ENCODE data around the gene SH3RF2. TPM values are rescaled to one million over a fixed set of nuclear protein-coding genes. Genes with fewer than 3 reads are reported as not detected.

The SH3RF2 gene
- total and polyA plus RNA-seq, 9 of the 15 experiments (the other 6 are each of a cell fraction or from before 2014, with no cell fraction given): 0.05 TPM; not detected in 8

- TF ChIP-seq, protein P1, sequence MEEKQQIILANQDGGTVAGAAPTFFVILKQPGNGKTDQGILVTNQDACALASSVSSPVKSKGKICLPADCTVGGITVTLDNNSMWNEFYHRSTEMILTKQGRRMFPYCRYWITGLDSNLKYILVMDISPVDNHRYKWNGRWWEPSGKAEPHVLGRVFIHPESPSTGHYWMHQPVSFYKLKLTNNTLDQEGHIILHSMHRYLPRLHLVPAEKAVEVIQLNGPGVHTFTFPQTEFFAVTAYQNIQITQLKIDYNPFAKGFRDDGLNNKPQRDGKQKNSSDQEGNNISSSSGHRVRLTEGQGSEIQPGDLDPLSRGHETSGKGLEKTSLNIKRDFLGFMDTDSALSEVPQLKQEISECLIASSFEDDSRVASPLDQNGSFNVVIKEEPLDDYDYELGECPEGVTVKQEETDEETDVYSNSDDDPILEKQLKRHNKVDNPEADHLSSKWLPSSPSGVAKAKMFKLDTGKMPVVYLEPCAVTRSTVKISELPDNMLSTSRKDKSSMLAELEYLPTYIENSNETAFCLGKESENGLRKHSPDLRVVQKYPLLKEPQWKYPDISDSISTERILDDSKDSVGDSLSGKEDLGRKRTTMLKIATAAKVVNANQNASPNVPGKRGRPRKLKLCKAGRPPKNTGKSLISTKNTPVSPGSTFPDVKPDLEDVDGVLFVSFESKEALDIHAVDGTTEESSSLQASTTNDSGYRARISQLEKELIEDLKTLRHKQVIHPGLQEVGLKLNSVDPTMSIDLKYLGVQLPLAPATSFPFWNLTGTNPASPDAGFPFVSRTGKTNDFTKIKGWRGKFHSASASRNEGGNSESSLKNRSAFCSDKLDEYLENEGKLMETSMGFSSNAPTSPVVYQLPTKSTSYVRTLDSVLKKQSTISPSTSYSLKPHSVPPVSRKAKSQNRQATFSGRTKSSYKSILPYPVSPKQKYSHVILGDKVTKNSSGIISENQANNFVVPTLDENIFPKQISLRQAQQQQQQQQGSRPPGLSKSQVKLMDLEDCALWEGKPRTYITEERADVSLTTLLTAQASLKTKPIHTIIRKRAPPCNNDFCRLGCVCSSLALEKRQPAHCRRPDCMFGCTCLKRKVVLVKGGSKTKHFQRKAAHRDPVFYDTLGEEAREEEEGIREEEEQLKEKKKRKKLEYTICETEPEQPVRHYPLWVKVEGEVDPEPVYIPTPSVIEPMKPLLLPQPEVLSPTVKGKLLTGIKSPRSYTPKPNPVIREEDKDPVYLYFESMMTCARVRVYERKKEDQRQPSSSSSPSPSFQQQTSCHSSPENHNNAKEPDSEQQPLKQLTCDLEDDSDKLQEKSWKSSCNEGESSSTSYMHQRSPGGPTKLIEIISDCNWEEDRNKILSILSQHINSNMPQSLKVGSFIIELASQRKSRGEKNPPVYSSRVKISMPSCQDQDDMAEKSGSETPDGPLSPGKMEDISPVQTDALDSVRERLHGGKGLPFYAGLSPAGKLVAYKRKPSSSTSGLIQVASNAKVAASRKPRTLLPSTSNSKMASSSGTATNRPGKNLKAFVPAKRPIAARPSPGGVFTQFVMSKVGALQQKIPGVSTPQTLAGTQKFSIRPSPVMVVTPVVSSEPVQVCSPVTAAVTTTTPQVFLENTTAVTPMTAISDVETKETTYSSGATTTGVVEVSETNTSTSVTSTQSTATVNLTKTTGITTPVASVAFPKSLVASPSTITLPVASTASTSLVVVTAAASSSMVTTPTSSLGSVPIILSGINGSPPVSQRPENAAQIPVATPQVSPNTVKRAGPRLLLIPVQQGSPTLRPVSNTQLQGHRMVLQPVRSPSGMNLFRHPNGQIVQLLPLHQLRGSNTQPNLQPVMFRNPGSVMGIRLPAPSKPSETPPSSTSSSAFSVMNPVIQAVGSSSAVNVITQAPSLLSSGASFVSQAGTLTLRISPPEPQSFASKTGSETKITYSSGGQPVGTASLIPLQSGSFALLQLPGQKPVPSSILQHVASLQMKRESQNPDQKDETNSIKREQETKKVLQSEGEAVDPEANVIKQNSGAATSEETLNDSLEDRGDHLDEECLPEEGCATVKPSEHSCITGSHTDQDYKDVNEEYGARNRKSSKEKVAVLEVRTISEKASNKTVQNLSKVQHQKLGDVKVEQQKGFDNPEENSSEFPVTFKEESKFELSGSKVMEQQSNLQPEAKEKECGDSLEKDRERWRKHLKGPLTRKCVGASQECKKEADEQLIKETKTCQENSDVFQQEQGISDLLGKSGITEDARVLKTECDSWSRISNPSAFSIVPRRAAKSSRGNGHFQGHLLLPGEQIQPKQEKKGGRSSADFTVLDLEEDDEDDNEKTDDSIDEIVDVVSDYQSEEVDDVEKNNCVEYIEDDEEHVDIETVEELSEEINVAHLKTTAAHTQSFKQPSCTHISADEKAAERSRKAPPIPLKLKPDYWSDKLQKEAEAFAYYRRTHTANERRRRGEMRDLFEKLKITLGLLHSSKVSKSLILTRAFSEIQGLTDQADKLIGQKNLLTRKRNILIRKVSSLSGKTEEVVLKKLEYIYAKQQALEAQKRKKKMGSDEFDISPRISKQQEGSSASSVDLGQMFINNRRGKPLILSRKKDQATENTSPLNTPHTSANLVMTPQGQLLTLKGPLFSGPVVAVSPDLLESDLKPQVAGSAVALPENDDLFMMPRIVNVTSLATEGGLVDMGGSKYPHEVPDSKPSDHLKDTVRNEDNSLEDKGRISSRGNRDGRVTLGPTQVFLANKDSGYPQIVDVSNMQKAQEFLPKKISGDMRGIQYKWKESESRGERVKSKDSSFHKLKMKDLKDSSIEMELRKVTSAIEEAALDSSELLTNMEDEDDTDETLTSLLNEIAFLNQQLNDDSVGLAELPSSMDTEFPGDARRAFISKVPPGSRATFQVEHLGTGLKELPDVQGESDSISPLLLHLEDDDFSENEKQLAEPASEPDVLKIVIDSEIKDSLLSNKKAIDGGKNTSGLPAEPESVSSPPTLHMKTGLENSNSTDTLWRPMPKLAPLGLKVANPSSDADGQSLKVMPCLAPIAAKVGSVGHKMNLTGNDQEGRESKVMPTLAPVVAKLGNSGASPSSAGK (IDR thresholded peaks at IDR 0.05): peak; percentile 70
- TF ChIP-seq POLR3G (IDR thresholded peaks at IDR 0.05; ENCODE audit: extremely low read depth, insufficient read length, insufficient replicate concordance) (no peak), TRIM24 (IDR thresholded peaks at IDR 0.05) (peak in 1 of 2 experiments; percentile 48; a peak in 1 of 4 replicates), HDAC2 (IDR thresholded peaks at IDR 0.05) (peak; percentile 46; the same call in 1 of the 2 replicates), SMAD4 (CRISPR knock-in tag; conservative IDR thresholded peaks at IDR 0.05) (peak; percentile 71), RBM39 (optimal IDR thresholded peaks at IDR 0.05; ENCODE audit: low read depth, low read length) (no peak), MTA1 (IDR thresholded peaks at IDR 0.05; ENCODE audit: borderline replicate concordance) (no peak), ZC3H11A (IDR thresholded peaks at IDR 0.05; ENCODE audit: low read depth, low read length) (no peak), MED1 (CRISPR knock-in tag; IDR thresholded peaks at IDR 0.05; ENCODE audit: borderline replicate concordance) (no peak)
- TF ChIP-seq, protein P2, sequence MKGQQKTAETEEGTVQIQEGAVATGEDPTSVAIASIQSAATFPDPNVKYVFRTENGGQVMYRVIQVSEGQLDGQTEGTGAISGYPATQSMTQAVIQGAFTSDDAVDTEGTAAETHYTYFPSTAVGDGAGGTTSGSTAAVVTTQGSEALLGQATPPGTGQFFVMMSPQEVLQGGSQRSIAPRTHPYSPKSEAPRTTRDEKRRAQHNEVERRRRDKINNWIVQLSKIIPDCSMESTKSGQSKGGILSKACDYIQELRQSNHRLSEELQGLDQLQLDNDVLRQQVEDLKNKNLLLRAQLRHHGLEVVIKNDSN (CRISPR knock-in tag; IDR thresholded peaks at IDR 0.05): no peak
- TF ChIP-seq, protein P3, sequence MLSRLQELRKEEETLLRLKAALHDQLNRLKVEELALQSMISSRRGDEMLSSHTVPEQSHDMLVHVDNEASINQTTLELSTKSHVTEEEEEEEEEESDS (CRISPR knock-in tag; IDR thresholded peaks at IDR 0.05): no peak
- TF ChIP-seq, protein P4, sequence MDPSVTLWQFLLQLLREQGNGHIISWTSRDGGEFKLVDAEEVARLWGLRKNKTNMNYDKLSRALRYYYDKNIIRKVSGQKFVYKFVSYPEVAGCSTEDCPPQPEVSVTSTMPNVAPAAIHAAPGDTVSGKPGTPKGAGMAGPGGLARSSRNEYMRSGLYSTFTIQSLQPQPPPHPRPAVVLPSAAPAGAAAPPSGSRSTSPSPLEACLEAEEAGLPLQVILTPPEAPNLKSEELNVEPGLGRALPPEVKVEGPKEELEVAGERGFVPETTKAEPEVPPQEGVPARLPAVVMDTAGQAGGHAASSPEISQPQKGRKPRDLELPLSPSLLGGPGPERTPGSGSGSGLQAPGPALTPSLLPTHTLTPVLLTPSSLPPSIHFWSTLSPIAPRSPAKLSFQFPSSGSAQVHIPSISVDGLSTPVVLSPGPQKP (CRISPR knock-in tag; IDR thresholded peaks at IDR 0.05): no peak
- TF ChIP-seq, protein P5, sequence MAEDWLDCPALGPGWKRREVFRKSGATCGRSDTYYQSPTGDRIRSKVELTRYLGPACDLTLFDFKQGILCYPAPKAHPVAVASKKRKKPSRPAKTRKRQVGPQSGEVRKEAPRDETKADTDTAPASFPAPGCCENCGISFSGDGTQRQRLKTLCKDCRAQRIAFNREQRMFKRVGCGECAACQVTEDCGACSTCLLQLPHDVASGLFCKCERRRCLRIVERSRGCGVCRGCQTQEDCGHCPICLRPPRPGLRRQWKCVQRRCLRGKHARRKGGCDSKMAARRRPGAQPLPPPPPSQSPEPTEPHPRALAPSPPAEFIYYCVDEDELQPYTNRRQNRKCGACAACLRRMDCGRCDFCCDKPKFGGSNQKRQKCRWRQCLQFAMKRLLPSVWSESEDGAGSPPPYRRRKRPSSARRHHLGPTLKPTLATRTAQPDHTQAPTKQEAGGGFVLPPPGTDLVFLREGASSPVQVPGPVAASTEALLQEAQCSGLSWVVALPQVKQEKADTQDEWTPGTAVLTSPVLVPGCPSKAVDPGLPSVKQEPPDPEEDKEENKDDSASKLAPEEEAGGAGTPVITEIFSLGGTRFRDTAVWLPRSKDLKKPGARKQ (CRISPR knock-in tag; IDR thresholded peaks at IDR 0.05): no peak
Measured at GRCh38 chr5:146042628-146043279, 106.4 kb downstream of the SH3RF2 start (continued).

Data from K562 (cell line).